ENCODE results near the gene PAX7. TPM values are rescaled to one million over a fixed set of nuclear protein-coding genes. Genes with fewer than 3 reads are reported as not detected.

The PAX7 gene
- total RNA-seq, 1 experiment from 2014 or later = 0.24 TPM

DNA sequence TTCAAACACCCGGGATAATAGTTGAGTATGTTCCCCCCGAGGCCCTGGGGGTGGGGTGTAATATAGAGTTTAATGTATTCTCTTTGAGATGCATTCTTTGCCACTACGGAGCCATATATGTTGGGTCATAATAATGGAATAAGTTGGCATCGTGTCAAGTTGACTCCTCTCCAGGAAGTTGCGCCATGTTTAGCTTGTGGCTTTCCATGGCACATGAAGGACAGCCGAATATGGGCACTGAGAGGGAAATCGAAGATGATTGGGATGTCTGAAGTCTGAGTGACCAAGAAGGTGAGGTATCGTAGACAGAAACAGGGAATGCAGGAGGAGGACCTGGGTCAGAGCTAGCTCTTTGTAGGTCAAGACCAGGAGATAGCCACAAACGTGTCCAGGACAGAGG is 92.6 kb downstream of the PAX7 start:
- Mint-ChIP-seq H3K4me3 (no peak overlapping the region), H3K27me3 (ENCODE audit: low read depth) (peaks cover 46% of the 10 kb centered on the region)
- TF ChIP-seq, protein P1, sequence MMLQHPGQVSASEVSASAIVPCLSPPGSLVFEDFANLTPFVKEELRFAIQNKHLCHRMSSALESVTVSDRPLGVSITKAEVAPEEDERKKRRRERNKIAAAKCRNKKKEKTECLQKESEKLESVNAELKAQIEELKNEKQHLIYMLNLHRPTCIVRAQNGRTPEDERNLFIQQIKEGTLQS (CRISPR knock-in tag; conservative IDR thresholded peaks at IDR 0.05) = no peak
- TF ChIP-seq JUN (CRISPR knock-in tag; IDR thresholded peaks at IDR 0.05) = no peak
- no peak for TF ChIP-seq ZNF232 (CRISPR knock-in tag; IDR thresholded peaks at IDR 0.05)
- TF ChIP-seq CBFB (CRISPR knock-in tag; IDR thresholded peaks at IDR 0.05; ENCODE audit: low read depth) = no peak
- TF ChIP-seq, protein P2, sequence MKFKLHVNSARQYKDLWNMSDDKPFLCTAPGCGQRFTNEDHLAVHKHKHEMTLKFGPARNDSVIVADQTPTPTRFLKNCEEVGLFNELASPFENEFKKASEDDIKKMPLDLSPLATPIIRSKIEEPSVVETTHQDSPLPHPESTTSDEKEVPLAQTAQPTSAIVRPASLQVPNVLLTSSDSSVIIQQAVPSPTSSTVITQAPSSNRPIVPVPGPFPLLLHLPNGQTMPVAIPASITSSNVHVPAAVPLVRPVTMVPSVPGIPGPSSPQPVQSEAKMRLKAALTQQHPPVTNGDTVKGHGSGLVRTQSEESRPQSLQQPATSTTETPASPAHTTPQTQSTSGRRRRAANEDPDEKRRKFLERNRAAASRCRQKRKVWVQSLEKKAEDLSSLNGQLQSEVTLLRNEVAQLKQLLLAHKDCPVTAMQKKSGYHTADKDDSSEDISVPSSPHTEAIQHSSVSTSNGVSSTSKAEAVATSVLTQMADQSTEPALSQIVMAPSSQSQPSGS (CRISPR knock-in tag; IDR thresholded peaks at IDR 0.05; ENCODE audit: borderline replicate concordance, low read depth) = no peak
- TF ChIP-seq ZNF416 (CRISPR knock-in tag; IDR thresholded peaks at IDR 0.05) = no peak
- no peak for TF ChIP-seq NFE2L1 (CRISPR knock-in tag; IDR thresholded peaks at IDR 0.05)
- no peak for TF ChIP-seq EMX1 (CRISPR knock-in tag; IDR thresholded peaks at IDR 0.05)
- no peak for TF ChIP-seq JAZF1 (CRISPR knock-in tag; IDR thresholded peaks at IDR 0.05)
- no peak for TF ChIP-seq ATF1 (CRISPR knock-in tag; IDR thresholded peaks at IDR 0.05)
- TF ChIP-seq, protein P3, sequence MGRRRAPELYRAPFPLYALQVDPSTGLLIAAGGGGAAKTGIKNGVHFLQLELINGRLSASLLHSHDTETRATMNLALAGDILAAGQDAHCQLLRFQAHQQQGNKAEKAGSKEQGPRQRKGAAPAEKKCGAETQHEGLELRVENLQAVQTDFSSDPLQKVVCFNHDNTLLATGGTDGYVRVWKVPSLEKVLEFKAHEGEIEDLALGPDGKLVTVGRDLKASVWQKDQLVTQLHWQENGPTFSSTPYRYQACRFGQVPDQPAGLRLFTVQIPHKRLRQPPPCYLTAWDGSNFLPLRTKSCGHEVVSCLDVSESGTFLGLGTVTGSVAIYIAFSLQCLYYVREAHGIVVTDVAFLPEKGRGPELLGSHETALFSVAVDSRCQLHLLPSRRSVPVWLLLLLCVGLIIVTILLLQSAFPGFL (CRISPR knock-in tag; IDR thresholded peaks at IDR 0.05; ENCODE audit: borderline replicate concordance) = no peak
- no peak for TF ChIP-seq TCF7 (CRISPR knock-in tag; IDR thresholded peaks at IDR 0.05; ENCODE audit: low read depth)
- TF ChIP-seq, protein P4, sequence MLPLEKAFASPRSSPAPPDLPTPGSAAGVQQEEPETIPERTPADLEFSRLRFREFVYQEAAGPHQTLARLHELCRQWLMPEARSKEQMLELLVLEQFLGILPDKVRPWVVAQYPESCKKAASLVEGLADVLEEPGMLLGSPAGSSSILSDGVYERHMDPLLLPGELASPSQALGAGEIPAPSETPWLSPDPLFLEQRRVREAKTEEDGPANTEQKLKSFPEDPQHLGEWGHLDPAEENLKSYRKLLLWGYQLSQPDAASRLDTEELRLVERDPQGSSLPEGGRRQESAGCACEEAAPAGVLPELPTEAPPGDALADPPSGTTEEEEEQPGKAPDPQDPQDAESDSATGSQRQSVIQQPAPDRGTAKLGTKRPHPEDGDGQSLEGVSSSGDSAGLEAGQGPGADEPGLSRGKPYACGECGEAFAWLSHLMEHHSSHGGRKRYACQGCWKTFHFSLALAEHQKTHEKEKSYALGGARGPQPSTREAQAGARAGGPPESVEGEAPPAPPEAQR (CRISPR knock-in tag; IDR thresholded peaks at IDR 0.05) = no peak
- no peak for TF ChIP-seq ZNF671 (CRISPR knock-in tag; IDR thresholded peaks at IDR 0.05)
- TF ChIP-seq ZNF138 (CRISPR knock-in tag; conservative IDR thresholded peaks at IDR 0.05) = no peak
- TF ChIP-seq, protein P5, sequence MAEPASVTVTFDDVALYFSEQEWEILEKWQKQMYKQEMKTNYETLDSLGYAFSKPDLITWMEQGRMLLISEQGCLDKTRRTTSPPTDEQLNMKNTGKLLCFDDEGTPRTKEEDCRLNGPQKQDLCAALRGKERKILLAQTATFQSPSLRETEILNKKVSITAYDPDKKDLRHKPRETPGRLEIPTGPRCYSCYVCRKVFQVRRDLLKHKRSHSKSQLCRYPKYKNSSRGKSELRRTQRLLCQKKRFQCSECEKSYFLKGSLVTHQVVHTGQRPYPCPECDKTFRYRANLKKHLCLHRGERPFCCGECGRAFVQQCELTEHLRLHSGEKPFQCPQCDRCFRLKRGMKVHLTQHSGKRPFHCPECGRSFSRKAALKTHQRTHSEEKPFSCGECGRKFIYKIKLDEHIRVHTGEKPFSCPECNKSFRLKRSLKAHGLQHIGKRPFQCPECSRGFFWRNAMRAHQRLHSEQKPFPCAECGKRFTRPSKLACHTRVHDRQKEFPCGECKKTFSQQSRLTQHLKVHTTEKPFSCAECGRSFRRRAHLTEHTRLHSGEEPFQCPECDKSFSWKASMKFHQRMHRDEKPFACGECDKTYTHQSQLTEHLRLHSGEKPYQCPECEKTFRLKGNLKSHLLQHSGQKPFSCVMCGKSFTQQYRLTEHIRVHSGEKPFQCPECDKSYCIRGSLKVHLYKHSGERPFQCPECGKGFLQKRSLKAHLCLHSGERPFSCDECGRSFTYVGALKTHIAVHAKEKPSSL (CRISPR knock-in tag; conservative IDR thresholded peaks at IDR 0.05) = no peak

DNA sequence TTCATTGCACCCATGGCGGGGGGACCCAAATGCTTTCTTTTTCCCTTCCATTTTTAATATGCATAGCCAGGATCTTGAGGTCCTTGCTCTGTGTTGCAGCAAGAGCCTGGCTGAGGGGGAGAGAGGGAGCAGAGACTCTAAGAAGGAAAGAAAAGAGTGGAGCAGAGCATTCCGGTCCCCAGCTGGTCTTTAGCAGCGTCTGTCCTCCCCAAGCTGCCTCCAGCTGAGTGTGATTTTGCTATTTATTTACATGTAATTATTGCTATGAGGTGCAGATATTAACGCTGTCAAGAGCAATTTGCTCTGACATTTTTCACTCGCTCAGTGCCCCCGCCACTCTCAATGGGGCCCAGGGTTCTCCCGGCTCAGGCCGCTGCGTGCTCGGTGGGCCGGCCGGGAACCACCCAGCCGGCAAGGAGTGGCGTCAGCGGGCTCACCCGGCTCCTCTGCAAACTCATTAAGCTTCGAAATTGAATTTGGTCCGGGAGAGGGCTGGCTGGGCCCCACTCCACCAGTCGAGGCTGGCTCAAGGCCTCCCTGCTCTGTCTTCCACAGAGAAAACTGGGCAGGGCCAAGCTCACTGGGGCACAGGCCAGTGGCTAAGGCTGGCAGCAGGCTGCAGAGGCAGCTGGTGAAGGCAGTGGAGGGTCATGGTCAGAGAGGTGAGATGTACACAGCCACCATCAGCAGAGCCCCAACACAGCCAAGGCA is 93.2 kb downstream of the PAX7 start:
- peaks cover 19% of the 10 kb centered on the region for H3K4me1 Mint-ChIP-seq
- CTCF ChIA-PET = interaction anchor here (0.9 to 2.1 kb wide), 9 partner anchors 30 to 189 kb away, joined by 3 to 16 read pairs (median 4); no protein-coding TSS in a partner anchor
- DNase-seq (ENCODE audit: low spot score) (no peak), ATAC-seq (no peak; the same call in 1 of the 2 replicates)
- no peak overlapping the region for H3K4me3 Mint-ChIP-seq
- H3K9me3 Mint-ChIP-seq = no peaks in the 10 kb centered on the region
- H3K27me3 Mint-ChIP-seq (ENCODE audit: low read depth) = peaks cover 39% of the 10 kb centered on the region
- POLR2A ChIA-PET = no interaction called here
- H3K27ac Mint-ChIP-seq = no peak overlapping the region
- no peaks in the 10 kb centered on the region for H3K36me3 Mint-ChIP-seq
- no peak for TF ChIP-seq NR2C2 (CRISPR knock-in tag; IDR thresholded peaks at IDR 0.05)
- no peak for TF ChIP-seq ZNF219 (CRISPR knock-in tag; IDR thresholded peaks at IDR 0.05; ENCODE audit: borderline replicate concordance)
- TF ChIP-seq, protein P6, sequence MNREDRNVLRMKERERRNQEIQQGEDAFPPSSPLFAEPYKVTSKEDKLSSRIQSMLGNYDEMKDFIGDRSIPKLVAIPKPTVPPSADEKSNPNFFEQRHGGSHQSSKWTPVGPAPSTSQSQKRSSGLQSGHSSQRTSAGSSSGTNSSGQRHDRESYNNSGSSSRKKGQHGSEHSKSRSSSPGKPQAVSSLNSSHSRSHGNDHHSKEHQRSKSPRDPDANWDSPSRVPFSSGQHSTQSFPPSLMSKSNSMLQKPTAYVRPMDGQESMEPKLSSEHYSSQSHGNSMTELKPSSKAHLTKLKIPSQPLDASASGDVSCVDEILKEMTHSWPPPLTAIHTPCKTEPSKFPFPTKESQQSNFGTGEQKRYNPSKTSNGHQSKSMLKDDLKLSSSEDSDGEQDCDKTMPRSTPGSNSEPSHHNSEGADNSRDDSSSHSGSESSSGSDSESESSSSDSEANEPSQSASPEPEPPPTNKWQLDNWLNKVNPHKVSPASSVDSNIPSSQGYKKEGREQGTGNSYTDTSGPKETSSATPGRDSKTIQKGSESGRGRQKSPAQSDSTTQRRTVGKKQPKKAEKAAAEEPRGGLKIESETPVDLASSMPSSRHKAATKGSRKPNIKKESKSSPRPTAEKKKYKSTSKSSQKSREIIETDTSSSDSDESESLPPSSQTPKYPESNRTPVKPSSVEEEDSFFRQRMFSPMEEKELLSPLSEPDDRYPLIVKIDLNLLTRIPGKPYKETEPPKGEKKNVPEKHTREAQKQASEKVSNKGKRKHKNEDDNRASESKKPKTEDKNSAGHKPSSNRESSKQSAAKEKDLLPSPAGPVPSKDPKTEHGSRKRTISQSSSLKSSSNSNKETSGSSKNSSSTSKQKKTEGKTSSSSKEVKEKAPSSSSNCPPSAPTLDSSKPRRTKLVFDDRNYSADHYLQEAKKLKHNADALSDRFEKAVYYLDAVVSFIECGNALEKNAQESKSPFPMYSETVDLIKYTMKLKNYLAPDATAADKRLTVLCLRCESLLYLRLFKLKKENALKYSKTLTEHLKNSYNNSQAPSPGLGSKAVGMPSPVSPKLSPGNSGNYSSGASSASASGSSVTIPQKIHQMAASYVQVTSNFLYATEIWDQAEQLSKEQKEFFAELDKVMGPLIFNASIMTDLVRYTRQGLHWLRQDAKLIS (CRISPR knock-in tag; IDR thresholded peaks at IDR 0.05; ENCODE audit: borderline replicate concordance) = no peak
- TF ChIP-seq, protein P7, sequence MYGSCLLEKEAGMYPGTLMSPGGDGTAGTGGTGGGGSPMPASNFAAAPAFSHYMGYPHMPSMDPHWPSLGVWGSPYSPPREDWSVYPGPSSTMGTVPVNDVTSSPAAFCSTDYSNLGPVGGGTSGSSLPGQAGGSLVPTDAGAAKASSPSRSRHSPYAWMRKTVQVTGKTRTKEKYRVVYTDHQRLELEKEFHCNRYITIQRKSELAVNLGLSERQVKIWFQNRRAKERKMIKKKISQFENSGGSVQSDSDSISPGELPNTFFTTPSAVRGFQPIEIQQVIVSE (CRISPR knock-in tag; IDR thresholded peaks at IDR 0.05; ENCODE audit: borderline replicate concordance) = no peak
- no peak for TF ChIP-seq SMAD4 (CRISPR knock-in tag; IDR thresholded peaks at IDR 0.05)
- TF ChIP-seq MYBL2 (CRISPR knock-in tag; IDR thresholded peaks at IDR 0.05) = no peak
- no peak for TF ChIP-seq OVOL2 (CRISPR knock-in tag; IDR thresholded peaks at IDR 0.05; ENCODE audit: borderline replicate concordance)
- TF ChIP-seq RORB (CRISPR knock-in tag; IDR thresholded peaks at IDR 0.05) = no peak
- TF ChIP-seq RELA (CRISPR knock-in tag; IDR thresholded peaks at IDR 0.05; ENCODE audit: borderline replicate concordance) = no peak

More for the DNA sequence above, 92.6 kb downstream of the PAX7 start:
- H3K4me1 Mint-ChIP-seq = peaks cover 19% of the 10 kb centered on the region
- H3K27ac Mint-ChIP-seq = no peak overlapping the region
- ChIA-PET CTCF (interaction anchor here (0.7 to 1.6 kb wide), 5 partner anchors 29 to 152 kb away, joined by 3 to 6 read pairs (median 4); no protein-coding TSS in a partner anchor), POLR2A (no interaction called here)
- H3K9me3 Mint-ChIP-seq = no peaks in the 10 kb centered on the region
- H3K36me3 Mint-ChIP-seq = no peaks in the 10 kb centered on the region
- DNase-seq (ENCODE audit: low spot score) = no peak
- no peak for ATAC-seq
